Measurements from ENCODE around the gene LDLRAD4. TPM values are rescaled to one million over a fixed set of nuclear protein-coding genes. Genes with fewer than 3 reads are reported as not detected.

LDLRAD4 gene
- total and polyA plus RNA-seq, 2 donors (not counting 1 experiment from before 2014, with no cell fraction given) = 13.9 to 35.7 TPM

DNA sequence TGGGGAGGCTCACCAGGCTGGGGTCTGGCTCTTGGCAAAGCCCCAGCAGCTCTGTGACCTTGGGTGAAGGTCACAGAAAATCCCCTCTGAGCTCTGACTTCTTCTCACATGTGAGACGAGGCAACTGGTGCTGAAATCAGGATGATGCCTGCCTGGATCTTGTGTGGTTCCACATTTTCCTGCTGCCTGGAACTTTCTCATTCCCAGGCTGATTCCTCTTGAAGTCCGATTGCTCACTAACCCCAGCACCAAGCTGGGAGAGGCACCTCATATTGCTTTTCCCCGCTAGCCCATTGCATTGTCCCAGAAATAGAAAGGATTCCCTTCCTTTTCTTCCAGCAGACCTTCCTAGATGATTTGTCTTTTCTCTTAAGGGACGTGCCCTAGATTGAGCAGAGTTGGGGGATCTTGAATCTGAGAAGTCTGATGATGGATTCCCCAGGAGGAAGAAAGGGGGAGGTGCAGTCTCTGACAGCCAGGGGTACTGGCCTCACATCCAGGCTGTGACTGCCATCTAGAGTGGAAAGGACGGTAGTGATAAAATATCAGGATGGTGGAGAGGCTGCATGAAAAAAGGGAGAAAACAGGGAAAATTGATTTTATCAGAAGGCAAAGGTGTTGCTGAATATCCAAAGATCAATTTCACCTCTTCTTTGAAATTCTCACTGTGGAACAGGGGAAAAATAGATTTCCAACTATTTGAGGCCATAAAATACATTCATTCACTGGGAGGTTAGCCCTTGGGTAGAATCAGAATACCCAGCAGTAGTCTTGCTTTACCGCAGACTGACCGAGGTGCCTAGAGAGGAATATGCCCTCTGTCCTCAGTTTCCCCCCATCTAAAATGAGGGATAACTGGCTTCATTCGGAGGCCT, 411.5 kb downstream of the LDLRAD4 start:
- peak; percentile 82 for DNase-seq
- TF ChIP-seq EZH2 (IDR thresholded peaks at IDR 0.05; ENCODE audit: borderline replicate concordance, insufficient read depth, low read depth, low read length, poor library complexity, severe bottlenecking) = no peak
- TF ChIP-seq, protein P1, sequence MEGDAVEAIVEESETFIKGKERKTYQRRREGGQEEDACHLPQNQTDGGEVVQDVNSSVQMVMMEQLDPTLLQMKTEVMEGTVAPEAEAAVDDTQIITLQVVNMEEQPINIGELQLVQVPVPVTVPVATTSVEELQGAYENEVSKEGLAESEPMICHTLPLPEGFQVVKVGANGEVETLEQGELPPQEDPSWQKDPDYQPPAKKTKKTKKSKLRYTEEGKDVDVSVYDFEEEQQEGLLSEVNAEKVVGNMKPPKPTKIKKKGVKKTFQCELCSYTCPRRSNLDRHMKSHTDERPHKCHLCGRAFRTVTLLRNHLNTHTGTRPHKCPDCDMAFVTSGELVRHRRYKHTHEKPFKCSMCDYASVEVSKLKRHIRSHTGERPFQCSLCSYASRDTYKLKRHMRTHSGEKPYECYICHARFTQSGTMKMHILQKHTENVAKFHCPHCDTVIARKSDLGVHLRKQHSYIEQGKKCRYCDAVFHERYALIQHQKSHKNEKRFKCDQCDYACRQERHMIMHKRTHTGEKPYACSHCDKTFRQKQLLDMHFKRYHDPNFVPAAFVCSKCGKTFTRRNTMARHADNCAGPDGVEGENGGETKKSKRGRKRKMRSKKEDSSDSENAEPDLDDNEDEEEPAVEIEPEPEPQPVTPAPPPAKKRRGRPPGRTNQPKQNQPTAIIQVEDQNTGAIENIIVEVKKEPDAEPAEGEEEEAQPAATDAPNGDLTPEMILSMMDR (IDR thresholded peaks at IDR 0.05) = peak; percentile 95
- POLR2A ChIA-PET = no interaction called here
- Histone ChIP-seq H3K9ac (ENCODE audit: low read length) (no peak overlapping the region), H3K27me3 (replicated peaks in 1 of 4; ENCODE audit: control extremely low read depth in 1 of 4, control insufficient read depth in 3 of 4, insufficient read depth in 4 of 4, low read length in 3 of 4) (no peaks in the 10 kb centered on the region), H3K79me2 (ENCODE audit: control insufficient read depth, insufficient read depth, low read length) (peaks cover 51% of the 10 kb centered on the region), H3K4me2 (replicated peaks; ENCODE audit: low read depth, low read length, poor library complexity, severe bottlenecking) (no peak overlapping the region), H3K27ac (ENCODE audit: low read length in 2 of 2) (no peak overlapping the region), H4K20me1 (ENCODE audit: control insufficient read depth, insufficient read depth, low read length, poor library complexity, severe bottlenecking) (no peaks in the 10 kb centered on the region), H3K9me3 (ENCODE audit: control extremely low read depth in 1 of 3, control insufficient read depth in 2 of 3, insufficient read depth in 1 of 3, low read length in 2 of 3) (peaks cover 0 to 10% (median 1%) of the 10 kb centered on the region in 3 donors), H3K36me3 (replicated peaks in 1 of 2; ENCODE audit: control extremely low read depth in 1 of 2, control insufficient read depth in 1 of 2, extremely low read depth in 1 of 2, insufficient read depth in 2 of 2, low read length in 1 of 2) (peaks cover 0 to 4% of the 10 kb centered on the region in 2 experiments), H3K4me3 (ENCODE audit: control extremely low read depth in 1 of 5, extremely low read depth in 1 of 5, insufficient read depth in 1 of 5, low read depth in 2 of 5, low read length in 4 of 5) (no peak overlapping the region), H2AFZ (ENCODE audit: insufficient read depth, low read depth, low read length, poor library complexity, severe bottlenecking) (no peak overlapping the region), H3K4me1 (ENCODE audit: control insufficient read depth in 2 of 2, insufficient read depth in 2 of 2, low read length in 2 of 2) (peaks cover 5 to 6% of the 10 kb centered on the region in 2 donors)
- H3K9me3 Mint-ChIP-seq (ENCODE audit: insufficient read depth) = no peaks in the 10 kb centered on the region
- CTCF ChIA-PET = interaction anchor here (0.6 to 15.6 kb wide), 22 partner anchors 9 to 906 kb away, joined by 3 to 344 read pairs (median 3); partner anchors contain the start of genes FAM210A and RNMT
- peak; percentile 95 for ATAC-seq (ENCODE audit: low read depth)
- H3K4me1 Mint-ChIP-seq = peaks cover 18% of the 10 kb centered on the region
- H3K4me3 Mint-ChIP-seq = peak overlapping the region; percentile 55
- 57% methylated on average over 3 of the region's 8 CpGs for WGBS (ENCODE audit: insufficient coverage)
- intact Hi-C loops (cut with micrococcal nuclease) = loop anchor here (1.0 kb wide), 4 partner anchors 16 to 414 kb away; no protein-coding TSS in a partner anchor
- peak overlapping the region; percentile 42 for H3K27ac Mint-ChIP-seq
- no peaks in the 10 kb centered on the region for H3K27me3 Mint-ChIP-seq
